GM18861 (cell line): ENCODE measurements around the gene MPPE1.
"Not testable (repeated sequence)": the region's sequence is repeated elsewhere in the genome, so short reads cannot be mapped to it uniquely, and the experiment has no call there.

Experiments
- ATAC-seq: cut with Tn5 transposase; IDR thresholded peaks from one replicate; pipeline ENCODE4 v1.9.1; 2021; ENCODE audit not compliant: unreplicated experiment

Gene MPPE1

GRCh38 chr18:11925800-11926481, 17.8 kb upstream of the MPPE1 start:
- ATAC-seq = no peak

DNA sequence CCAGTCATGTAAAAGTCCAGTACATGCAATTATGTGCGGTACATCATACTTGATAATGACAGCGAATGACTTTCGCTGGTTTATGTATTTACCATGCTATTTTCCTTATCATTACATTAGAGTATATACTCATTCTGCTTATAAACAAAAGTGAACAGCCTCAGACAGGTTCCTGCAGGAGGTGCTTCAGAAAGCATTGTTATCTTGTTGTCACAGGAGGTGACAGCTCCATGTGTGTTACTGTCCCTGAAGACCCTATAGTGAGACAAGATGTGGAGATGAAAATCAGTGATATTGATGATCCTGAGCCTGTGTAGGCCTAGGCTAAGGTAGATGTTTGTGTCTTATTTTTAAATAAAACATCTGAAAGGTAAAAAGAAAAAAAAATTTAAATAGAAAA, 15.3 kb upstream of the MPPE1 start:
- no peak for ATAC-seq

DNA sequence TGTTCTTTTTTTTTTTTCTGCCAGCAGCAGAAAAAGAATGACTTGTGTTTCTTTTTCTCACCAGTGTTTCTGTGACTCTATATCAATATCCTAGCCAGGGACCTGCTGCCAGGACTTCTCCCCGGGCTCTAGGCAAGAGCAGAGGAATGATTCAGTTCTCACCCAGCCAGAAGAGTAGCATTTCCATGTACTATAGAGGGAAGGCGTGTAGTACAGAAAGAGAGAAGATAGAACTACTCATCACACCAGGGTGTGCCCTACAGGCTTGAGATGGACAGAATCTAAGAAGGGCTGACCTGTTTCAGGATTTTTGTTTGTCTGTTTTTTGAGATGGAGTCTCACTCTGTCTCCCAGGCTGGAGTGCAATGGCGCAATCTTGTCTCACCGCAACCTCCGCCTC, 11.4 kb upstream of the MPPE1 start:
- not testable (repeated sequence) for ATAC-seq

- ATAC-seq = not testable (repeated sequence)
Measured at GRCh38 chr18:11916880-11917279, 8.8 kb upstream of the MPPE1 start.

- ATAC-seq = no peak
Measured at GRCh38 chr18:11909591-11910026, 1.5 kb upstream of the MPPE1 start.

GRCh38 chr18:11909061-11909455, 941 bp upstream of the MPPE1 start:
- no peak for ATAC-seq

- no peak for ATAC-seq
Measured at GRCh38 chr18:11906926-11907874, 917 bp downstream of the MPPE1 start.

- peak; percentile 35 for ATAC-seq
Measured at GRCh38 chr18:11906176-11906575, 1.9 kb downstream of the MPPE1 start.

DNA sequence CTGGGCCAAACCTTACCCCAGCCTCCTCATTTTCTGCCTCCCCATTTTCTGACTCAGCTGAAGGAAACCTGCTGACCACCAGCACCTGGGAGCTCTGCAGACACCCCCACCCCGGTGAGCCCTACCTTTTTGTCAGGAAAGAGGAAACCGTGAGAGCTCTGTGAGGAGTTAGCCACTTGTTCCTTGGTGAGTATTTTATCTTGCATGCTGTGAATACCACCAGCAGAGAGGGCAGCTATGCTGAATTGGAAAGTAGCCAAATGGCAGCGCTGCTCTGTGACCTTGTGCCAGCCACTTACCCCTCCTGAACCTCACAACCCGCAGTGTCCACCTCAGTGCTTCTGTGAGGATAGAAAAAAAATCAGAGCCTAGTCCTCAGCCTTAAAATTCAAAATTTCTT, 2.5 kb downstream of the MPPE1 start:
- no peak for ATAC-seq

DNA sequence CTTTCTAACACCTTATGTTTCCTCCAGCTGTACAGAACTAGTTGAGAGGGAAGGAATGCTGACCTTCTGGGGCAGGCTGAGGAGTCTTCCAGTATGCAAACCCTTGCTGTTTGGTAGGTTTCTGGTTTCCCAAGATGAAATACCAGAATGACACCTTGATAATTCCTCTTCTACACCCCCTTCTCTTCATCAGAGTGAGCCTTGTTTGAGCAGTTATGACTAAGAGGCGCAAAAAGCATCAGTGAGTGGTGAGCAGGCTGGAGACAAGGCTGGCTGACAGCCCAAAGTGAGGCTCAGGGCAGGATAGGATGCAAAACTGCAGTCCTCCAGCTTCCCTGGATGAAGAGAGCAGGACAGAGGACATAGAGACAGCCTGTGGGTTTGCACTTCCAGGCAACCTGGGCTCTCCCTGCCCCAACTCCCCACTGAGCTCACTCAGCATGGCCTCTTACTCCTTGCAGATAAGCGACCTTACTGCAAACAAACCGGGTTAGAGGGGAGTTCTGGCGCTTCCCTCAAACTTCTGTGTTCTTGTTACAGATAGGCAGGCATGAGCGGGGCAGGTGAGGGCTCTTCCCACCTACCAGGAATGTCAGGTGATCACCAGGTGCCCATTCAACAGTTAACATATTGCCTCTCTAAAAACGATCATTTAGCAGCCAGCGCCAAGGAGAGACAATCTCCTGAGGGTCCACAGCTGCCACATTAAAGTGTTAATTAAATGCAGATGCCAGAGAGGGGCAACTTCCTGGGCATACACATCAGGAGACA, 5.4 kb downstream of the MPPE1 start:
- ATAC-seq = no peak

DNA sequence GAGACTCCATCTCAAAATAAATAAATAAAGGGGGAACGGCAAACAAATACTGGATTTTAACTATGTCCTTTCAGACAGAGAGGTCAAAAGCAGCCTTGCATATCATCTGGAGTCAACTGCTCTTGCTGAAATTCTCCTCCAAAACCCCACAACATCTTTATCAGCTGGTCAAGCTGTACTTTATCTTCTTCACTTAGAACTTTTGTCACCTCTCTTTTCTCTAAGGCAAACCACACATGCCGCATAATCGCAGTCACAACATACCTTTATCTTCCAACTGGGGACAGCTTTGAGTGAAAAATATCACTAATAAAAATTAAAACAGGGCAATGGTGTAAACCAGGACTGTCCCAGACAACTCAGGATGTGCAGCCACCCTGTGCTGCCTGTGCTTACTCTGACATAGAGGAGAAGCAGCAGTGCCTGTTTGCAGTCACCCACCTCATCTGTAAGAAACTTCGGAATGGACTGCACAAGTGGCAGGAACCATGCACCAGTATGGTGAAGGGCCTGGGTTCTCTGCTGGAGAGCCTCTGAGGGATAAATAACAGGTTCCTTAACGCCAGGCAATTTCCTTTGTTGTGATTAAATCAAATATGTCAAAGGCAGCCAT, 6.2 kb downstream of the MPPE1 start:
- no peak for ATAC-seq

DNA sequence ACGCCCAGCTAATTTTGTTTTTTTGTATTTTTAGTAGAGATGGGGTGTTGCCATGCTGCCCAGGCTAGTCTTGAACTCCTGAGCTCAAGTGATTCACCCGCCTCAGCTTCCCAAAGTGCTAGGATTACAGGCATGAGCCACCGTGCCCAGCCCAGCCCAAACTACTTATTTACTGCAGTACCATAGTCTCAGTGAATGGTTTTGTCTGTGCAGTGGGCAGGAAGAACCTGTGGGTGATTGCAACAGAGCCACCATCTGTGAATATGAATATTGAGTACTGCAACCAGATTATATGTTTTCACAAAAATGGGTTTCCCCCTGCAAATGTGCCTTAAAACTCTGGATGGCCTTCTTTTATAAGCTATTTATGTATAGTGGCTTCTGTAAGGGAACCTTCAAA, 9.1 kb downstream of the MPPE1 start:
- no peak for ATAC-seq

- ATAC-seq = no peak
Measured at GRCh38 chr18:11897781-11898180, 10.3 kb downstream of the MPPE1 start.

GRCh38 chr18:11892438-11892837, 15.7 kb downstream of the MPPE1 start:
- ATAC-seq = not testable (repeated sequence)

DNA sequence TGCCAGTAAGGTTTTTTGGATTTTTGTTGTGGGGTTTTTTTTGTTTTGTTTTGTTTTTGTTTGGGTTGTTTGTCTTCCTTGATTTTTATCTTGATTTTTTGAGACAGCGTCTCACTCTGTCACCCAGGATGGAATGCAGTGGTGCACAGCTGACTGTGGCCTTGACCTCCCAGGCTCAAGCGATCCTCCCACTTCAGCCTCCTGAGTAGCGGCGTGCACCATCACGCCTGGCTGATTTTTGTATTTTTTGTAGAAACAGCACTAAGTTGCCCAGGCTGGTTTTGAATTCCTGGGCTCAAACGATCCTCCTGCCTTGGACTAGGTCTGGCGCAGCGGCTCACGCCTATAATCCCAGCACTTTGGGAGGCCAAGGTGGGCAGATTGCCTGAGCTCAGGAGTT, 16.4 kb downstream of the MPPE1 start:
- no peak for ATAC-seq

DNA sequence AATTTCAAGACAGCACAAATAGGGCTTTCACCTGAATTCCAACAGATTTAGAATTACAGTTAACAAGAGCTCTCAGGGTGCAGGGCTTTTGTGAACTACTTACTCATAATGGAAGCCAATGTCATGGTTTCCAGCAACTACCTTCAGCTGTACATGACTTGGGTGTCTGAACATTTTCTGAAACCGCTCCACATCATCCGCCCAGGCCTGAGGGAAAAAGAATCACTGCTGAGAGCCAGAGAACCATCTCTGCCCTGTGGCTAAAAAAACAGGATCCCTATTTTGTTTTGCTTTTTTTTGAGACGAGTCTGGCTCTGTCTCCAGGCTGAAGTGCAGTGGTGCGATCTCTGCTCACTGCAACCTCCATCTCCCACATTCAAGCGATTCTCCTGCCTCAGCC, 18.8 kb downstream of the MPPE1 start:
- ATAC-seq = no peak

- no peak for ATAC-seq
Measured at GRCh38 chr18:11888726-11889125, 19.4 kb downstream of the MPPE1 start.

DNA sequence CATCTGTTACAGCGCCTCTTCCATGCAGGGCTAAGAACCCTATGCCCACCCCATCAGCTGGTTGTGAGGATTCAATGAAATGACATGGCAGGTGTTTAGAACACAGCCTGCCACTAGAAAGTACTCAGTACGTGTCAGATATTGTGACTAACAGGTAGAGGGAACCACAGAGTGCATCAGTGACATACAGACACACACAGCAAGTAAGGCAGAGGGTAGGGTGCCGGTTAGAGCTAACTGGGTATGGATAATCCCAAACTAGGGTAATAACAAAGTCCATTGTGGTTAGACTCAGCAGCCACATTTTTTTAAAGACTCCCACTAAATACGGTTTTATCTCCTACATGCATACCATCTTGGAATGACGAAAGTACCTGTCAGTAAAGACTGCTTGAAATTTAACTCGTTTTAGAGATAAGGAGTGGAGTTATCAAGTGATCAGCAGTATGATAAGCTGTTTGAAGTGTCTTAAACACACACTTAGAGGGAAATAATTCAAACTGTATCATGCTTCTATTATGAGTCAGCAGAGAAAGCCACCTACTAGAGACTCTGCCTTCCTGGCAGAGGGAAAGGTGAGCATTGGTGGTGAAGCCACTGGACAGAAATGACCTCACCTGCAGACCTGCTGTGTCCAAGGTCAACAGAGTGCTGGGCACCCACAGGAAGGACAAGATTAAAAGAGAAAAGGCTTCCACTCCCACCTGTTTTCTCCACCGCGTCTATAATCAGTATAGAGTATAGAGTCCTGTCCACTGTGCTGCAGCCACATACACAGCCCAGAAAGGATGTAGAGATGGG, 20.6 kb downstream of the MPPE1 start:
- no peak for ATAC-seq

- no peak for ATAC-seq
Measured at GRCh38 chr18:11886577-11887110, 21.5 kb downstream of the MPPE1 start.
